Keratinocyte (primary cell): Measurements from ENCODE around the gene TXNDC2. TPM values are rescaled to one million over a fixed set of nuclear protein-coding genes. Genes with fewer than 3 reads are reported as not detected.
"Not testable (repeated sequence)": the region's sequence is repeated elsewhere in the genome, so short reads cannot be mapped to it uniquely, and the experiment has no call there.

Experiments
- DNase-seq: peaks from one replicate; pipeline ENCODE4 v3.0.0-alpha.2; 2011; ENCODE audit warnings: low read depth, missing footprints, low spot score
- FAIRE-seq: peaks from 2 replicates; lab custom pipeline; 2011; peaks lifted over from hg19 to GRCh38; lab: Jason Lieb, UNC
- H2AFZ ChIP-seq: 2 replicates; pipeline ENCODE4 v1.6.0; 2012; ENCODE audit warnings: low read length, control low read depth, inconsistent platforms; ENCODE audit not compliant: control insufficient read depth
- H3K27ac ChIP-seq: 2 replicates; pipeline ENCODE4 v1.5.1; 2011; ENCODE audit warnings: low read length; ENCODE audit not compliant: control insufficient read depth, insufficient read depth
- H3K27me3 ChIP-seq: 3 replicates; pipeline ENCODE4 v1.6.0; 2011; ENCODE audit warnings: low read length; ENCODE audit not compliant: control insufficient read depth, insufficient read depth; ENCODE audit errors: extremely low read depth
- H3K36me3 ChIP-seq, 2 experiments: 2 replicates in 1 of 2; 3 replicates in 1 of 2; pipeline ENCODE4 v1.5.1; 2011; ENCODE audit warnings: low read length in 2 of 2, mild to moderate bottlenecking in 1 of 2; ENCODE audit not compliant: control insufficient read depth in 2 of 2, insufficient read depth in 2 of 2; ENCODE audit errors: extremely low read depth in 1 of 2
- H3K4me1 ChIP-seq: 3 replicates; pipeline ENCODE4 v1.5.1; 2011; ENCODE audit warnings: low read length; ENCODE audit not compliant: control insufficient read depth, insufficient read depth; ENCODE audit errors: extremely low read depth
- H3K4me2 ChIP-seq: 3 replicates; pipeline ENCODE4 v1.6.0; 2011; ENCODE audit warnings: low read depth, low read length; ENCODE audit not compliant: control insufficient read depth, insufficient read depth; ENCODE audit errors: extremely low read depth
- H3K4me3 ChIP-seq, 3 experiments: fragments of 200-600 bp in 1 of 3; sonication (generic) in 1 of 3; 2 replicates in 2 of 3; 3 replicates in 1 of 3; pipeline ENCODE4 v1.5.1; 2011 to 2016; ENCODE audit warnings: low read length in 3 of 3, mild to moderate bottlenecking in 3 of 3, control low read depth in 2 of 3, inconsistent platforms in 1 of 3, low read depth in 1 of 3, mixed read lengths in 1 of 3, mixed run types in 1 of 3, moderate library complexity in 1 of 3; ENCODE audit not compliant: control insufficient read depth in 2 of 3, insufficient read depth in 2 of 3; ENCODE audit errors: extremely low read depth in 1 of 3
- H3K79me2 ChIP-seq: 2 replicates; pipeline ENCODE4 v1.6.0; 2012; ENCODE audit warnings: low read length; ENCODE audit not compliant: control insufficient read depth, insufficient read depth
- H3K9ac ChIP-seq: 3 replicates; pipeline ENCODE4 v1.6.0; 2011; ENCODE audit warnings: low read length; ENCODE audit not compliant: control insufficient read depth, insufficient read depth; ENCODE audit errors: extremely low read depth
- H3K9me1 ChIP-seq: 3 replicates; pipeline ENCODE4 v1.6.0; 2011; ENCODE audit warnings: low read length; ENCODE audit not compliant: control insufficient read depth, insufficient read depth; ENCODE audit errors: extremely low read depth
- H3K9me3 ChIP-seq: 2 replicates; pipeline ENCODE4 v1.5.1; 2012; ENCODE audit warnings: low read depth, low read length; ENCODE audit not compliant: control insufficient read depth
- H4K20me1 ChIP-seq: 3 replicates; pipeline ENCODE4 v1.6.0; 2011; ENCODE audit warnings: low read length; ENCODE audit not compliant: control insufficient read depth, insufficient read depth; ENCODE audit errors: extremely low read depth
- CTCF ChIP-seq, 3 experiments: IDR thresholded peaks in 1 of 3; conservative IDR thresholded peaks in 1 of 3; optimal IDR thresholded peaks in 1 of 3; 2 replicates in 2 of 3; 3 replicates in 1 of 3; pipeline versions ENCODE3 to v1.5.1; 2011; ENCODE audit warnings: low read length in 3 of 3, mild to moderate bottlenecking in 3 of 3, moderate library complexity in 2 of 3, control low read depth in 1 of 3, inconsistent platforms in 1 of 3; ENCODE audit not compliant: insufficient read depth in 2 of 3; ENCODE audit errors: extremely low read depth in 1 of 3
- EZH2 ChIP-seq: IDR thresholded peaks from one replicate; pipeline ENCODE4 v1.6.1; 2012; ENCODE audit warnings: inconsistent platforms, mild to moderate bottlenecking, low read length, moderate library complexity
- dilution Hi-C: fragments of 300-500 bp; cut with MboI; formaldehyde crosslinking; loops from one replicate; pipeline ENCODE4 v1.7.0; 2020; ENCODE audit warnings: low sequenced_read_pairs; ENCODE audit not compliant: extremely low pct_ligation_motif_present
- polyA plus RNA-seq, 5 experiments: library from polyadenylated mRNA; depleted of rRNA in 3 of 5; stranded (reverse) in 3 of 5; stranded (forward) in 1 of 5; unstranded in 1 of 5; fragments of >200 nt; gene quantifications; 1 replicate in 1 of 5; 2 replicates in 3 of 5; 3 replicates in 1 of 5; pipeline versions ENCODE4 v1.2.1 to v1.2.3, GENCODE V29; 2011 to 2012; ENCODE audit warnings: missing spikeins in 2 of 5, low read depth in 1 of 5, low replicate concordance in 1 of 5

Gene TXNDC2
- polyA plus RNA-seq, 1 donor (not counting 4 experiments of a cell fraction or from before 2014, with no cell fraction given), result not detected

- Histone ChIP-seq H3K27ac (no peak overlapping the region), H3K79me2 (no peaks in the 10 kb centered on the region), H3K4me3 (no peak overlapping the region), H3K4me2 (no peak overlapping the region), H3K9me1 (no peaks in the 10 kb centered on the region), H3K36me3 (peaks cover 0 to 3% of the 10 kb centered on the region in 2 experiments), H3K27me3 (no peaks in the 10 kb centered on the region), H3K9ac (no peak overlapping the region), H4K20me1 (no peaks in the 10 kb centered on the region), H3K9me3 (no peaks in the 10 kb centered on the region), H2AFZ (no peak overlapping the region), H3K4me1 (peaks cover 9% of the 10 kb centered on the region)
- no peak for DNase-seq
- dilution Hi-C loops, result no loop called here
- TF ChIP-seq EZH2, result no peak
- TF ChIP-seq CTCF (optimal IDR thresholded peaks at IDR 0.05 in 1 of 3, IDR thresholded peaks at IDR 0.05 in 1 of 3, conservative IDR thresholded peaks at IDR 0.05 in 1 of 3; ENCODE audit: extremely low read depth in 1 of 3, insufficient read depth in 2 of 3, low read length in 3 of 3), result no peak
- no peak for FAIRE-seq
Observed at GRCh38 chr18:9855681-9856080, 30.1 kb upstream of the TXNDC2 start.

GRCh38 chr18:9856092-9856491 is 29.7 kb upstream of the TXNDC2 start:
- Histone ChIP-seq H3K4me1 (peaks cover 5% of the 10 kb centered on the region), H3K27ac (no peak overlapping the region), H3K9me3 (no peaks in the 10 kb centered on the region), H3K9ac (no peak overlapping the region), H3K4me2 (no peak overlapping the region), H3K27me3 (no peaks in the 10 kb centered on the region), H3K4me3 (no peak overlapping the region), H4K20me1 (no peaks in the 10 kb centered on the region), H3K36me3 (peaks cover 0 to 3% of the 10 kb centered on the region in 2 experiments), H2AFZ (no peak overlapping the region), H3K79me2 (no peaks in the 10 kb centered on the region), H3K9me1 (no peaks in the 10 kb centered on the region)
- FAIRE-seq, result no peak
- dilution Hi-C loops, result no loop called here
- no peak for TF ChIP-seq EZH2
- DNase-seq, result no peak

GRCh38 chr18:9857479-9857998 is 28.2 kb upstream of the TXNDC2 start:
- H3K27ac ChIP-seq, H3K4me2 ChIP-seq, H3K79me2 ChIP-seq, dilution Hi-C loops, H3K27me3 ChIP-seq, H3K4me1 ChIP-seq, FAIRE-seq, H3K9me3 ChIP-seq, H4K20me1 ChIP-seq, H3K4me3 ChIP-seq, H2AFZ ChIP-seq, H3K9me1 ChIP-seq, H3K36me3 ChIP-seq, H3K9ac ChIP-seq, DNase-seq: not testable (repeated sequence)
